GM19239 (cell line): ENCODE results near the gene BEND2.
A peak's percentile ranks its signal among the peaks of the same experiment; 100 is the strongest.

Experiments used
- DNase-seq: peaks from one replicate; pipeline ENCODE4 v3.0.0; 2011; ENCODE audit warnings: low spot score; ENCODE audit not compliant: insufficient read length
- FAIRE-seq: peaks from 2 replicates; lab custom pipeline; 2011; peaks lifted over from hg19 to GRCh38; lab: Jason Lieb, UNC

The BEND2 gene

GRCh38 chrX:18146954-18147353 lies 73.7 kb downstream of the BEND2 start:
- no peak for DNase-seq
- FAIRE-seq: peak; percentile 51

- DNase-seq: no peak
- no peak for FAIRE-seq
Observed at GRCh38 chrX:18146009-18146408, 74.7 kb downstream of the BEND2 start.

GRCh38 chrX:18136816-18137215 lies 83.9 kb downstream of the BEND2 start:
- DNase-seq (no peak), FAIRE-seq (no peak)

GRCh38 chrX:18133605-18134004 lies 87.1 kb downstream of the BEND2 start:
- FAIRE-seq (no peak), DNase-seq (no peak)

- DNase-seq: no peak
- FAIRE-seq: no peak
Observed at GRCh38 chrX:18129690-18130089, 91.0 kb downstream of the BEND2 start.

- peak; percentile 37 for FAIRE-seq
- DNase-seq: no peak
Observed at GRCh38 chrX:18126971-18127370, 93.7 kb downstream of the BEND2 start.

GRCh38 chrX:18119856-18120255 lies 100.8 kb downstream of the BEND2 start:
- FAIRE-seq (no peak), DNase-seq (no peak)
